ENCODE results near the gene ADPRM.

The ADPRM gene

GRCh38 chr17:10742431-10742830 is 45.0 kb downstream of the ADPRM start:
- DNase-seq, result no peak

- DNase-seq, result no peak
These were observed 46.1 kb downstream of the ADPRM start for GRCh38 chr17:10743316-10744009.

GRCh38 chr17:10744501-10745000 is 47.2 kb downstream of the ADPRM start:
- no peak for DNase-seq

- DNase-seq, result no peak
These were observed 47.8 kb downstream of the ADPRM start for GRCh38 chr17:10745231-10745630.

GRCh38 chr17:10748531-10749181 is 51.3 kb downstream of the ADPRM start:
- DNase-seq, result no peak

GRCh38 chr17:10750210-10750609 is 52.8 kb downstream of the ADPRM start:
- DNase-seq, result no peak

GRCh38 chr17:10751563-10751962 is 54.2 kb downstream of the ADPRM start:
- no peak for DNase-seq

- DNase-seq, result no peak
These were observed 55.3 kb downstream of the ADPRM start for GRCh38 chr17:10752696-10753095.

- DNase-seq, result peak; percentile 38 to 42
These were observed 56.7 kb downstream of the ADPRM start for GRCh38 chr17:10754109-10754508.

GRCh38 chr17:10754861-10755591 is 57.6 kb downstream of the ADPRM start:
- no peak for DNase-seq

- no peak for DNase-seq
These were observed 58.3 kb downstream of the ADPRM start for GRCh38 chr17:10755592-10756127.

- no peak for DNase-seq
These were observed 58.8 kb downstream of the ADPRM start for GRCh38 chr17:10756185-10756584.

- DNase-seq, result no peak
These were observed 59.2 kb downstream of the ADPRM start for GRCh38 chr17:10756619-10757018.

- no peak for DNase-seq
These were observed 59.7 kb downstream of the ADPRM start for GRCh38 chr17:10757067-10757466.

- DNase-seq, result no peak
These were observed 60.3 kb downstream of the ADPRM start for GRCh38 chr17:10757647-10758046.

GRCh38 chr17:10758062-10758461 is 60.7 kb downstream of the ADPRM start:
- no peak for DNase-seq
